IPS-NIHi7 (cell line): Measurements from ENCODE around the gene GRK6.

Source experiments
- DNase-seq: peaks from one replicate; pipeline ENCODE4 v3.0.0; 2012; ENCODE audit warnings: mixed read lengths; ENCODE audit errors: extremely low spot score

GRK6 gene

GRCh38 chr5:177425801-177426565, 493 bp upstream of the GRK6 start:
- DNase-seq: peak; percentile 99

DNA sequence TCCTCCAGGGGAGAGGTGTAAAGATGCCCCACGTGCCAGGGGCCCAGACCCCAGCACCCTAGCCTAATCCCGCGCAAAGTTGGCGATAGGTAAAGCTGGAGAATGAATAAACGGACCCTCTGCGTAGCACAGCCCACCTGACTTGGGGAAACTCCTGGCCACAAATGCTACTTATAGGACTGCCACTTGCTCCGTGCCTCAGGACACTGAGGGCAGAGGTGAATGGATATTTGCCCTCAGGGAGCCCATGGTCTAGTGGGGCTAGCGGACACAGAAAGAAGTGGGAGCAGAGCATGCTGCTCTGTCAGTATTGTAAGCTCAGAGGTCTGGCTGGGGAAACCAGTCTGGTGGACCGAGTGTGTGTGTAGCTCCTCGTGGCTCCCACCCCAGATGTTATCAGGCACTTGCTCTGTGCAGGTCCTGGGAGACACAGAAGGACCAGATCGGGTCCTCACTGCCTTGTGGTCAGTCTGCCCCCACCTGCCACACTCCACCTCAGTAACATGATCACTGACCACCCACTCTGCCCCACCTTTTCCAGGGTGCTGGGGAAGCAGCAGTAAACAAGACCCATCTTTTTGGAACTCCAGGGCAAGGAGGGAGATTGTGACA, 841 bp downstream of the GRK6 start:
- no peak for DNase-seq

- no peak for DNase-seq
These were observed 1.6 kb downstream of the GRK6 start for GRCh38 chr5:177427919-177428573.

DNA sequence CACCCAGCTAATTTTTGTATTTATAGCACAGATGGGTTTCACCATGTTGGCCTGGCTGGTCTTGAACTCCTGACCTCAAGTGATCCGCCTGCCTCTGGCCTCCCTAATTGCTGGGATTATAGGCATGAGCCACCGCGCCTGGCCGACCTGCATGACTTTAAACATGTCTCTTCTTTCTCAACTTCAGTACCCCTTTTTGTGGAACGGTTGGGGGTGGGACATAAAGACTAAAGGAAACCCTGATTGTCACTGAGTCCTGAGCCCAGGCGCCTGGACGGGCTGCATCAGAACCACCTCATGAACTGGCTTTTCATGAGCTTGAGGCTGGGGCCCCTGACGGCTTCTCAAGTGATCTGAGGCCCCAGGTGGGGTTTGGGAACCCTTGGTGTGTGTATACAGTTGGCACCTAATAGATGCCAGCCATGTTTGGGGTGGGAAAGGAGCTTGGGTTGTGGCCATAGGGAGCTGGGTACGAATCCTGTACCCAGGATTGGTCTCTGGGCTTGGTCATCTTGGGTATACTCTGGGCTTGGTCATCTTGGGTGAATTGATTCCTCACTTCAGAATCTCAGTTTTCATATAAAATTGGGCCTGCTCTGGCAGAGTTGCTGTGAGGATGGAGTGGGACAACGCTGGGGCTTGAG, 2.2 kb downstream of the GRK6 start:
- no peak for DNase-seq

DNA sequence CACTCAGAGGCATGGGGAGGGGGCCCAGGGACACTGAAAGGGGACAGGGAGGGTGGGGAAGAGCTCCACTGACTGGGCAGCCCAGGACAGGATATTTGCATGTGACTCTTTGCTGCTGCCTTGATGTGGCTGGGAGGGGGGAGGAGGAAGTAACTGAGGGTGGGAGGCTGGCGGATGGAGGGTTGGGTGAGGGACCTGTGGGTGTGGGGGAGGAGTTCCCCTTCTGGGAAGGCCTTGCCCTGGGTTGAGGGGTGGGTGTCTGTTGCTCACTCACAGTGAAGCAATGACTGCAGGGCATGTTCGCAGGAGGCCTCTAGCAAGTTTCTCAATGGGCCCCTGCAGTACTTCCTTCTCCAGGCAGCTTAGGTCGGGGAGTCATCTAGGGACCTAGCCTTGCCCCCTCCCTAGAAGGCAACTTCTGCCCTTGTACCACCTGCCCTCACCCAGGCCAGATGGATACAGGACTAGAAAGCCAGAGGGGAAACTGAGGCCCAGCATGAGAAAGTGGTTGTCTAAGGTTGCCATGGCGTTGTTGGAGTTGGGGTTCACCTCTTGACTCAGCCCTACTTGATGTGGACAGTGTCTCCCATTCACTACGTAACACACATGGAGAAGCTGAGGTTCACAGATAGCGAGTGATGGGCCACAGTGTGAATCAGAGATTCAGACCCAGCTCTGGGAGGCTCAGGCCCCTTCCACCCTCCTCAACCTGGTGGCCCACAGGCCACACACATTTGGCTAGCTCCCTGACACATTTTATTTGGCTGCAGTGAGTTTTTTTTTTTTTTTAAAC, 3.0 kb downstream of the GRK6 start:
- no peak for DNase-seq

- DNase-seq: no peak
These were observed 3.9 kb downstream of the GRK6 start for GRCh38 chr5:177430140-177430951.

GRCh38 chr5:177430972-177431316, 4.5 kb downstream of the GRK6 start:
- DNase-seq: no peak

DNA sequence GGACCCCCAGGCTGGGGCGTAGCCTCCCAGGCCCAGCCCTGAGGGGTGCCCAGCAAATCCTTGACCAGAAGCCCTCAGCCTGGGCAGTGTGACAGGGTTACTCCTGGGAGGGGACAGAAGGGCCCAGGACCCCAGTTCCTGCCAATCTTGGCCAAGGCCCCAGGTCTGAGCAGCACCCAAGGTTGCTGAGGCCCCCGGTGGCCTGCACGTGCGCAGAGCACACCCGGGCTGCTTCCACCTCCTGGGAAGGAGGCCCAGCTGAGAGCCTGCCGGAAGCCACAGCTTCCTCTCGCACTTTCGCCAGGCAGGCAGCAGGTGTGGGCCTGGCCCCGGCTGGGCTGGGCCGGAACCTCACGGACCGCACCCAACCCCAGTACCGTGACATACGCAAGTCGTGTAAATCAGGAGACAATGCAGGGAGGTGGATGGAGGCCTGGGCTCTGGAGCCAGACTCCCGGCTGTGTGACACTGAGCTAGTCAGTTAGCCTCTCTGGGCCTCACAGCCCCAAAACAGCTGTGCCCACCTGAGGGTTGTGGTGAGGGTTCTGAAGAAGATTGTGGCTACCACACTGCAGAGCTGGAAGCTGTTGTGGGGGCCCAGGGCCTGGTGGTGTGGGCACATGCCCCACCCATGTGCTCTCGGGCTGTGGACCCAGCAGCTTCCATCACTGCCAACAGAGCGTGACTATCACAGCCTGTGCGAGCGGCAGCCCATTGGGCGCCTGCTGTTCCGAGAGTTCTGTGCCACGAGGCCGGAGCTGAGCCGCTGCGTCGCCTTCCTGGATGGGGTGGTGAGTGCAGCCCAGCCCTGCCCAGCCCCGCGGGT, 5.1 kb downstream of the GRK6 start:
- no peak for DNase-seq

DNA sequence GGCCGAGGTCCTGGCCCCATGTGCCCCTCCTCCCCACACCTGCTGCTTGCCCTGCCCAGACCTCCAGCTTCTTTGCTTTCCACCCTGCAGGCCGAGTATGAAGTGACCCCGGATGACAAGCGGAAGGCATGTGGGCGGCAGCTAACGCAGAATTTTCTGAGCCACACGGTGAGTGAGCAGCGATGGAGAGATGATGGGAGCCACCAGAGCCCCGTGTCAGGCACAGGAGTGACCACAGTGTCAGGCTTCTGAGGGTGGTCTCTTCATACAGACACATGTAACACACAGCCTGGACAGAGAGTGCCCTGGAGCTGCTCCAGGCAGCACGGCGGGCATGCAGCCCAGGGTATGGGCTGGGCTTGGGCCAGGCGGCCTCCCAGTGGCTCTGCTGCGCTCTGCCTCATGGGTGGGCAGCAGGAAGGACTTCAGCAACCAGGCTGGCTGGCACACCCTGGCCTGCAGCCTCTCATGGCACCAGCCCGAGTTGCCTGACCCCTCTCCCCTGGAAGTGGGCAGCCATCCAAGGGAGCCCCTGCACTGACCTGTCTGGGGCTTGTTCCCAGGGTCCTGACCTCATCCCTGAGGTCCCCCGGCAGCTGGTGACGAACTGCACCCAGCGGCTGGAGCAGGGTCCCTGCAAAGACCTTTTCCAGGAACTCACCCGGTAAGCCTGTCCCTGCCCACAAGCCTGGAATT, 5.8 kb downstream of the GRK6 start:
- DNase-seq: no peak

- DNase-seq: no peak
These were observed 6.6 kb downstream of the GRK6 start for GRCh38 chr5:177432839-177433657.

DNA sequence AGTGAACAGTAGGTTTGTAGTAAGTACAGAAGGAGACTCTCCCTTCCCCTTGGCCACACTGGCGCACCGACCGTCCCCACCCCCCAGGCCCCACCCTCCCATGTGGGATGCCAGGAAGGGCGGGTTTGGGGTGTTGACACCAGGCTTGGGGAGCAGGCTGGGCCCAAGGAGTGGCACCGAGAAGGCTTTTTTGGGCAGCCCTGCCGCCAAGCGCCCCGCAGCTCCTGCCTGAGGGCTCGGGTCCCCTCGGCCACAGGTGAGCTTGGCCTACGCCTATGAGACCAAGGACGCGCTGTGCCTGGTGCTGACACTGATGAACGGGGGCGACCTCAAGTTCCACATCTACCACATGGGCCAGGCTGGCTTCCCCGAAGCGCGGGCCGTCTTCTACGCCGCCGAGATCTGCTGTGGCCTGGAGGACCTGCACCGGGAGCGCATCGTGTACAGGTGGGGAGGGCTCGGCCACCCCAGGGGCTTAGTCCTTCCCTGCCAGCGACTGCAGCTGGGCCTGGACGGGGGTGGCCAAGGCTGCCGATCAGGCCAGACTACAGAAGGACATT, 7.3 kb downstream of the GRK6 start:
- no peak for DNase-seq

DNA sequence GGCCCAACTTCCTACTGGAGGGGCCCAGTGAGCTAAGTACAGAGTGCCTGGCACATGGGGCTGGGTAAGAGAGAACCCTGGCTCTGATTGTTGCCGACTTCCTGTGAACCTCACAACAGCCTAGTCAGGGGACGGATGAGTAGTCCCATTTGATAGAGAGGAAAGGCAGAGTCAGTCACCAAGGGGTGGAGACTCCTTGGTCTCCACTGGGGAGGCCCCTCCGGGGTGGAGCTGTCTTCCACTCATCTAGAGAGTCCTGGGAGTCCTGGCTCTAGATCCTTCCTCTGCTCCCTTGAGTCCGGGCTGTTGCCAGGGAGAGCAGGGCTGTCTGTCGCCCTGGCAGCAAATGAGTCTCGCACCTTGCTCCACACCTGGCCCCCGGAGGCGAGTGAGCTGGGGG, 8.0 kb downstream of the GRK6 start:
- DNase-seq: no peak

DNA sequence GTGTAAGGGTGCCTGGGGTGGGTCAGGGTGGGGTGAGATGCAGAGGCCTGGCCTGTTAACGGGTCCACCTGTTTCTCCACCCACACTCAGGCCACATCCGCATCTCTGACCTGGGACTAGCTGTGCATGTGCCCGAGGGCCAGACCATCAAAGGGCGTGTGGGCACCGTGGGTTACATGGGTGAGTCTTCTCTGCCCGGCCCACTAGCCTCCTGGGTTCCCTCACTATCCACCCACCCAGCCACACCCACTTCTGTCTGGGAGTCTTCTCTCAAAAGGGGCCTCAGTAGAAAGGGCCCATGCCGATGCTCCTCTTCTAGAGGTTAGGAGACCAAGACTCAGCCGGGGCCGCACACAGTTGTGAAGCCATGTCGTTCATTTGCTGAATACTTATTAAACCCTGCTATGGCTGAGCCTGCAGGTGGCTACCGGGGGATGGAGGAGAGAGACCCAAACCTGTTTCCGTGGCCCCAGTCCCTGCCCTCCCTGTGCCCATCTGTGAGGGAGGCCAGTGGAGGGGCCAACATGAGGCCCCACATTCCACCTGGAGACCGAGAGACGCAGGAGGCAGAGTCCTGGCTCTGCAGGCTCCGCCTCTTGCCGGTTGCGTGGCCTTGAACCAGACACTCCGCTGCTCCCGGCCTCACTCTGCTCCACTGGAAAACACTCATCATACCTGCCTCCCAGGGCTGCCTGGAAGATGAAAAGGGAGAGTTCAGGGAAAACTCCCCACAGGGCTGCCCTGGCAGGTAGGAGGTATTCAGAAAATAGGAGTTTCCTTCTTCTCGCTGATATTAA, 8.7 kb downstream of the GRK6 start:
- DNase-seq: no peak

- DNase-seq: no peak
These were observed 9.5 kb downstream of the GRK6 start for GRCh38 chr5:177435847-177436536.

DNA sequence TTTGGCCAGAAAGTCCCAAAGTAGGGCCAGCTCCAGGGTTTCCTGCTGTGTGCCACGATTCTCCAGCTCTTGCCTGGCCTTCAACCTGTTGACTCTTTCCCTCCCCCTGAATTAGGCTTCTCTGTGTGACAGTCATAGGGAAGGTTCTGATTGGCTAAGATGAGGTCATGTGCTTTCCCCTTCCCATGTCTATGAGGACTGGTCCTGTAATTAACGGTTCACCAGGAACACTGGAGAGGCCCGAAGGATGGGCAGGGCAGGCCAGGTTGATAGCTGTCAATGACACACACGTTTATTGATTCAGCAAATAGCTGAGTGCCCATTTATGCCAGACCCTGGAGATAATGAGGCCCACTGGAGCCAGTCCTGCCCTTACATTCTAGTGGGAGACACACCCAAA, 11.1 kb downstream of the GRK6 start:
- DNase-seq: no peak

- DNase-seq: no peak
These were observed 12.0 kb downstream of the GRK6 start for GRCh38 chr5:177438468-177438867.

- no peak for DNase-seq
These were observed 13.1 kb downstream of the GRK6 start for GRCh38 chr5:177439518-177440053.
